Neutrophil (primary cell): Measurements from ENCODE around the gene GTPBP3.

Source experiments
- H3K27ac ChIP-seq: fragments of 200-600 bp; sonication (generic); 2 replicates; pipeline ENCODE4 v1.5.1; 2016; ENCODE audit warnings: mild to moderate bottlenecking, moderate library complexity
- H3K27me3 ChIP-seq: fragments of 200-600 bp; sonication (generic); 2 replicates; pipeline ENCODE4 v1.6.0; 2016; ENCODE audit warnings: mild to moderate bottlenecking
- H3K36me3 ChIP-seq: fragments of 200-600 bp; sonication (generic); 2 replicates; pipeline ENCODE4 v1.5.1; 2017
- H3K4me1 ChIP-seq, 2 experiments: fragments of 200-600 bp in 1 of 2; sonication (generic) in 1 of 2; 1 replicate in 1 of 2; 2 replicates in 1 of 2; pipeline versions ENCODE4 v1.5.1 to v1.6.1; 2013 to 2016; ENCODE audit warnings: low read depth in 1 of 2, low read length in 1 of 2, mild to moderate bottlenecking in 1 of 2, moderate library complexity in 1 of 2; ENCODE audit not compliant: control insufficient read depth in 1 of 2, insufficient read depth in 1 of 2
- H3K4me3 ChIP-seq, 2 experiments: fragments of 200-600 bp in 1 of 2; sonication (generic) in 1 of 2; 1 replicate in 1 of 2; 2 replicates in 1 of 2; pipeline ENCODE4 v1.5.1; 2013 to 2016; ENCODE audit warnings: low read depth in 1 of 2, low read length in 1 of 2, mild to moderate bottlenecking in 1 of 2, moderate library complexity in 1 of 2
- H3K9me3 ChIP-seq: fragments of 200-600 bp; sonication (generic); 2 replicates; pipeline ENCODE4 v1.5.1; 2016
- CTCF ChIP-seq: fragments of 200-600 bp; sonication (generic); IDR thresholded peaks from 2 replicates; pipeline ENCODE4 v1.5.1; 2016; ENCODE audit warnings: antibody characterized with exemption

The GTPBP3 gene

DNA sequence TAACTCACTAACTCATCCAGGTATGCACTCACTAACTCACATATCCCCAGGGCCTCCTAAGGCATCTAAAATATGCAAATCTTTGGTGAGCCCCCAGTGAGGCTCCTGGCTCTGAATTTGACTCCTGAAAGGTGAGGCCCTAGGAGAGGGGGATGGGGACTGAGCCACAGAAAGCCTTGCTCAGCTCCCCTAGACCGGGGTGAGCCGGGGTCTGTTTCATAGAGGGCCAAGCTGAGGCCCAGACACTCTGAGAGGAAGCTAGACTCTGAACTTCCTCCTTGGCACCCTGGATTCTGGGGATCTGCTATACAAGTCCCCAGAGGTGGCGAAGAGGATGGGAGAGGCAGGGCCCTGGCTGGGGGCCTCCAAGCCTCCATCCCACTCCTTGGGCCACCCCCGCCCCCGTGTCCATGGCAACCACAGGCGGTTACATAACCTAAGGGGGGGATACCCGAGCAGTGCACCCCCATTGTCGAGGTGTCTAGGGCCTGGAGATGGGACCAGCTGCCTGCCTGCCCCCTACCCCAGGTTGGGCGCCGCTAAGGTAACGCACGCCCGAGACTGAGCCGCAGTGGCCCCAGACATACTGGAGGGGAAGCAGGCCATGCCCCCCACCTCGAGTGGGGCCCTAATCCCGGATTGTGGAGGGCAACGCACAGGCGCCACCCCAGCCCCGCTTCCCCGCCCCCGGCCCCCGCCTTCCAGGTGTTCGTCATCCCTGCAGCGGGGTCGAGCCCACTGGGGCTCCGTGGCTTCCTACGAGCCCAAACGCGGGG, 34.8 kb upstream of the GTPBP3 start:
- H3K4me1 ChIP-seq = peaks cover 42 to 43% of the 10 kb centered on the region in 2 experiments
- H3K27me3 ChIP-seq = no peaks in the 10 kb centered on the region
- H3K9me3 ChIP-seq = no peaks in the 10 kb centered on the region
- H3K36me3 ChIP-seq = no peaks in the 10 kb centered on the region
- H3K27ac ChIP-seq = peak overlapping the region; percentile 72
- no peak for TF ChIP-seq CTCF
- peak overlapping the region; percentile 75 to 91 for H3K4me3 ChIP-seq

DNA sequence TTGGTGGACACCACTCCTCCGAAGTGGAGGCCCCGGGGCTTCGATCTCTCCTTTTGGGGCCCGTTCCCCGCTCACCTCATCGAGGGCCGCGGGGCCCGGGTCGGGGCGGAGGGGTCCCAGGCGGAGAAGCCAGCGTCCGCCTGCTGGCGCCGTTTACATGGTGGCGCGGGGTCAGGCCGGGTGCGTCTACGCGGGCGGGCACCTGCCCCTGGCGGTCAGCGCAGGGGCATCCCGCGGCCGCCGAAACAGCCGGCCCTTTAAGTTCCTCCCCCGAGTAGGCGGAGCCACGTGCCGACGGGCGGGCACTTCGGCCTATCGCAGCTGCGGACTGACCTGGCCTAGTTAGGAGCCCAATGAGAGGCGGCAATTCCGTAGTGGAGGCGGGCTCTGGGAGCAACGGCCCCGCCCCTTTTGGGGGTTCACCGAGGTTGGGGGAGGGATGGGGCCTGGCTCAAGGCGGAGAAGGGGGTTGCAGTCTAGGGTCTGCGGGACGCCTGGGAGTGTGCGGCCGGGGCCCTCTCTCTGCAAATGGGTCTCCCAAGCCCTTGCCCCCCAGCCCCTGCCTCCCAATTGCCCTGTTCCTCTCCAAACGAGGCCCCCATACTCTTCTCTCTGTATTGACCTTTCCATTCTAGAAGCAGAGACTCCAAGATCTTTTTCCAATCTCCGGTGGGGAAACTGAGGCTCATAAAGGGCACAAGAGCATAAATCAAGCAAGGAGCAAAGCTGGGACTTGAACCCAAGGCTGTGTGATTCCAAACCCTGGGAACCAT, 34.0 kb upstream of the GTPBP3 start, which contains the start of gene ABHD8:
TSS of gene ABHD8 (minus strand) at position 259 of the 773 bp plus-strand sequence. CDS start 1,809 bp downstream, outside the sequence.
- Histone ChIP-seq H3K27me3 (no peaks in the 10 kb centered on the region), H3K27ac (peak within 1 kb of the TSS; percentile 72), H3K4me3 (peak within 1 kb of the TSS; percentile 75 to 91), H3K36me3 (no peaks in the 10 kb centered on the region), H3K9me3 (no peaks in the 10 kb centered on the region), H3K4me1 (peaks cover 42 to 43% of the 10 kb centered on the region in 2 experiments)
- peak; percentile 96 for TF ChIP-seq CTCF

- H3K27me3 ChIP-seq = no peaks in the 10 kb centered on the region
- H3K4me1 ChIP-seq = peaks cover 42 to 43% of the 10 kb centered on the region in 2 experiments
- no peak for TF ChIP-seq CTCF
- no peak overlapping the region for H3K27ac ChIP-seq
- no peaks in the 10 kb centered on the region for H3K36me3 ChIP-seq
- no peaks in the 10 kb centered on the region for H3K9me3 ChIP-seq
- H3K4me3 ChIP-seq = no peak overlapping the region
Measured at GRCh38 chr19:17303940-17304267, 33.4 kb upstream of the GTPBP3 start.

- no peak for TF ChIP-seq CTCF
- peak overlapping the region; percentile 85 for H3K27ac ChIP-seq
- peak overlapping the region; percentile 73 to 93 for H3K4me3 ChIP-seq
- no peaks in the 10 kb centered on the region for H3K9me3 ChIP-seq
- H3K4me1 ChIP-seq = peaks cover 44 to 47% of the 10 kb centered on the region in 2 experiments
- no peaks in the 10 kb centered on the region for H3K27me3 ChIP-seq
- no peaks in the 10 kb centered on the region for H3K36me3 ChIP-seq
Measured at GRCh38 chr19:17304386-17305215, 32.8 kb upstream of the GTPBP3 start.

DNA sequence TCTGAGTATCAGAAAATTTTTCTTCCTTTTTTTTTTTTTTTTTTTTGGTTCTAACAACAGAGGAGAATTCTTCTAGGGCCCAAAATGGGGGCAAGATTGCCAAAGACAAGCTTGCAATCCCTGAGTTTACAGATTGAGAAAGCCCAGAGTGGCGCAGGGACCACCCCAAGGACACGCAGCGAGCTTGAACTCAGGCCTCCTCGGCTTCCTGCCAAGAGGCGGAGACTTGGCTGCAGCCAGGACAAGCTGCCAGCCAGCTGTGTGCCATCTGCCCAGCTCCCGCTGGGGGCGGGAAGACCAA, 32.2 kb upstream of the GTPBP3 start:
- no peaks in the 10 kb centered on the region for H3K36me3 ChIP-seq
- H3K27ac ChIP-seq = peak overlapping the region; percentile 85
- peaks cover 50 to 52% of the 10 kb centered on the region in 2 experiments for H3K4me1 ChIP-seq
- TF ChIP-seq CTCF = no peak
- no peaks in the 10 kb centered on the region for H3K27me3 ChIP-seq
- H3K9me3 ChIP-seq = no peaks in the 10 kb centered on the region
- peak overlapping the region; percentile 73 to 93 for H3K4me3 ChIP-seq
